ENCODE measurements around the gene IL10RB.
A peak's percentile ranks its signal among the peaks of the same experiment; 100 is the strongest.
"Not testable (repeated sequence)": the region's sequence is repeated elsewhere in the genome, so short reads cannot be mapped to it uniquely, and the experiment has no call there.

The IL10RB gene

DNA sequence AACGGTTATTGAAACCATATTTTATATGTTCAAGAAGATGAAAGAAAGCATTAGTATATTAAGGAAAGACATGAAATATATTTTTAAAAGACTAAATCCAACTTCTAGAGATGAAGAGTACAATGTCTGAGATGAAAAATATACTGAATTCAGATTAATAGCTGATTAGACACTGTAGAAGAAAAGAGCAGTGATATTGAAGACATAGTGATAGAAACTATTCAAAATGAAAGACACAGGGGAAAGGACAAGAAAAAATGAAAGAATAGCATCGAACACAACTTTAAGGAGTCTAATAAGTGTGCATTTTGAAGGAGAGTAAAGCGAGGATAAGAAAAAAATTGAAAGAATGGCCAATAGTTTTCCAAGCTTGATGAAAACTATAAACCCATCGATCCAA is 47.4 kb downstream of the IL10RB start:
- no peak for DNase-seq (ENCODE audit: extremely low read depth, low read depth)
- TF ChIP-seq, protein P1, sequence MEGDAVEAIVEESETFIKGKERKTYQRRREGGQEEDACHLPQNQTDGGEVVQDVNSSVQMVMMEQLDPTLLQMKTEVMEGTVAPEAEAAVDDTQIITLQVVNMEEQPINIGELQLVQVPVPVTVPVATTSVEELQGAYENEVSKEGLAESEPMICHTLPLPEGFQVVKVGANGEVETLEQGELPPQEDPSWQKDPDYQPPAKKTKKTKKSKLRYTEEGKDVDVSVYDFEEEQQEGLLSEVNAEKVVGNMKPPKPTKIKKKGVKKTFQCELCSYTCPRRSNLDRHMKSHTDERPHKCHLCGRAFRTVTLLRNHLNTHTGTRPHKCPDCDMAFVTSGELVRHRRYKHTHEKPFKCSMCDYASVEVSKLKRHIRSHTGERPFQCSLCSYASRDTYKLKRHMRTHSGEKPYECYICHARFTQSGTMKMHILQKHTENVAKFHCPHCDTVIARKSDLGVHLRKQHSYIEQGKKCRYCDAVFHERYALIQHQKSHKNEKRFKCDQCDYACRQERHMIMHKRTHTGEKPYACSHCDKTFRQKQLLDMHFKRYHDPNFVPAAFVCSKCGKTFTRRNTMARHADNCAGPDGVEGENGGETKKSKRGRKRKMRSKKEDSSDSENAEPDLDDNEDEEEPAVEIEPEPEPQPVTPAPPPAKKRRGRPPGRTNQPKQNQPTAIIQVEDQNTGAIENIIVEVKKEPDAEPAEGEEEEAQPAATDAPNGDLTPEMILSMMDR (IDR thresholded peaks at IDR 0.05; ENCODE audit: low read depth, low read length): no peak

GRCh38 chr21:33314111-33314510 is 47.9 kb downstream of the IL10RB start:
- TF ChIP-seq, protein P1 (IDR thresholded peaks at IDR 0.05; ENCODE audit: low read depth, low read length): no peak
- peak; percentile 3 for DNase-seq (ENCODE audit: extremely low read depth, low read depth)

GRCh38 chr21:33315946-33316710 is 50.0 kb downstream of the IL10RB start:
- no peak for DNase-seq (ENCODE audit: extremely low read depth, low read depth)
- TF ChIP-seq, protein P1 (IDR thresholded peaks at IDR 0.05; ENCODE audit: low read depth, low read length): no peak

- TF ChIP-seq, protein P1 (IDR thresholded peaks at IDR 0.05; ENCODE audit: low read depth, low read length): no peak
- no peak for DNase-seq (ENCODE audit: extremely low read depth, low read depth)
Measured at GRCh38 chr21:33317145-33317544, 51.0 kb downstream of the IL10RB start.

GRCh38 chr21:33317786-33318486 is 51.8 kb downstream of the IL10RB start:
- no peak for DNase-seq (ENCODE audit: extremely low read depth, low read depth)
- TF ChIP-seq, protein P1 (IDR thresholded peaks at IDR 0.05; ENCODE audit: low read depth, low read length): no peak

DNA sequence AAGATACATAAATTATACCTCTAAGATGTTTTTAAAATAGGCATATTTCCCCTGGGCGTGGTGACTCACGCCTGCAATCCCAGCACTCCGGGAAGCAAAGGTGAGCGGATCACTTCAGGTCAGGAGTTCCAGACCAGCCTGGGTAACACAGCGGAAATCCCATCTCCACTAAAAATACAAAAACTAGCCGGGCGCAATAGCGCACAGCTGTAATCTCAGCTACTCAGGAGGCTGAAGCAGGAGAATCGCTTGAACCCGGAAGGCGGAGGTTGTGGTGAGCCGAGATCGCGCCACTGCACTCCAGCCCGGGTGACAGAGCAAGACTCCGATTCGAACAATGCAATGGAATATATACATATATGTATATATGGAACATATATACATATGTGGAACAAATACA is 54.8 kb downstream of the IL10RB start:
- not testable (repeated sequence) for DNase-seq (ENCODE audit: extremely low read depth, low read depth)

DNA sequence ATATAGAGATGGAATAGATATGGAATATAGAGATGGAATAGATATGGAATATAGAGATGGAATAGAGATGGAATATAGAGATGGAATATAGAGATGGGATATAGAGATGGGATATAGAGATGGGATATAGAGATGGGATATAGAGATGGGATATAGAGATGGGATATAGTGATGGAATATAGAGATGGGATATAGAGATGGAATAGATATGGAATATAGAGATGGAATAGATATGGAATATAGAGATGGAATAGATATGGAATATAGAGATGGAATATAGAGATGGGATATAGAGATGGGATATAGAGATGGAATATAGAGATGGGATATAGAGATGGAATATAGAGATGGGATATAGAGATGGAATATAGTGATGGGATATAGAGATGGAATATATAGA is 57.4 kb downstream of the IL10RB start:
- not testable (repeated sequence) for DNase-seq (ENCODE audit: extremely low read depth, low read depth)

GRCh38 chr21:33324291-33325221 is 58.4 kb downstream of the IL10RB start, which contains the start of gene IFNAR1:
TSS of gene IFNAR1 (plus strand) at chr21:33324970. CDS start at chr21:33325056, 86 bp downstream.
- TF ChIP-seq, protein P1 (IDR thresholded peaks at IDR 0.05; ENCODE audit: low read depth, low read length): no peak; the same call in 1 of the 2 replicates
- DNase-seq (ENCODE audit: extremely low read depth, low read depth): peak; percentile 98
